ENCODE results near the gene TNP1. TPM values are rescaled to one million over a fixed set of nuclear protein-coding genes. Genes with fewer than 3 reads are reported as not detected.

TNP1 gene
- total and polyA plus RNA-seq, 2 experiments from 2014 or later, result not detected

GRCh38 chr2:216865658-216866057 lies 5.8 kb upstream of the TNP1 start:
- H3K9me3 ChIP-seq (ENCODE audit: low read depth), result no peaks in the 10 kb centered on the region
- H3K9me2 ChIP-seq (replicated peaks; ENCODE audit: insufficient read depth), result no peaks in the 10 kb centered on the region
- H3K27me3 ChIP-seq, result no peaks in the 10 kb centered on the region
- H3K79me2 ChIP-seq, result no peaks in the 10 kb centered on the region
- TF ChIP-seq EZH2 (IDR thresholded peaks at IDR 0.05; ENCODE audit: borderline replicate concordance) (no peak), CTCF (IDR thresholded peaks at IDR 0.05; ENCODE audit: poor library complexity) (no peak), EZH2phosphoT487 (IDR thresholded peaks at IDR 0.05; ENCODE audit: low read depth, severe bottlenecking, unreplicated experiment) (no peak)
- H3K36me3 ChIP-seq (replicated peaks; ENCODE audit: insufficient read depth, low read depth), result no peaks in the 10 kb centered on the region
- H2AFZ ChIP-seq, result no peak overlapping the region
- H3K27ac ChIP-seq, result no peak overlapping the region
- no peaks in the 10 kb centered on the region for H4K20me1 ChIP-seq (ENCODE audit: insufficient read depth, poor library complexity, severe bottlenecking)
- 96% methylated on average over 3 of the region's 3 CpGs for WGBS (ENCODE audit: low lambda C conversion rate, missing lambda C conversion rate)
- H3K4me1 ChIP-seq (ENCODE audit: insufficient read depth), result peaks cover 21% of the 10 kb centered on the region
- H3K4me2 ChIP-seq, result no peak overlapping the region
- no peak overlapping the region for H3K4me3 ChIP-seq
- no peak for DNase-seq (ENCODE audit: low spot score)

GRCh38 chr2:216863946-216864345 lies 4.1 kb upstream of the TNP1 start:
- DNase-seq (ENCODE audit: low spot score), result peak; percentile 61

GRCh38 chr2:216862628-216863398 lies 2.9 kb upstream of the TNP1 start:
- no peaks in the 10 kb centered on the region for H3K9me3 ChIP-seq (ENCODE audit: low read depth)
- no peak for TF ChIP-seq EZH2phosphoT487 (IDR thresholded peaks at IDR 0.05; ENCODE audit: low read depth, severe bottlenecking, unreplicated experiment)
- H3K4me3 ChIP-seq, result no peak overlapping the region
- H3K36me3 ChIP-seq (replicated peaks; ENCODE audit: insufficient read depth, low read depth), result no peaks in the 10 kb centered on the region
- peak overlapping the region; percentile 69 for H3K27ac ChIP-seq
- peaks cover 21% of the 10 kb centered on the region for H3K4me1 ChIP-seq (ENCODE audit: insufficient read depth)
- no peak overlapping the region for H3K4me2 ChIP-seq
- 81% methylated on average over 7 of the region's 8 CpGs for WGBS (ENCODE audit: low lambda C conversion rate, missing lambda C conversion rate)
- no peaks in the 10 kb centered on the region for H4K20me1 ChIP-seq (ENCODE audit: insufficient read depth, poor library complexity, severe bottlenecking)
- H3K79me2 ChIP-seq, result no peaks in the 10 kb centered on the region
- no peak for DNase-seq (ENCODE audit: low spot score)
- no peaks in the 10 kb centered on the region for H3K27me3 ChIP-seq
- no peaks in the 10 kb centered on the region for H3K9me2 ChIP-seq (replicated peaks; ENCODE audit: insufficient read depth)
- H2AFZ ChIP-seq, result no peak overlapping the region

More at GRCh38 chr2:216863946-216864345, 4.1 kb upstream of the TNP1 start:
- Histone ChIP-seq H3K4me2 (no peak overlapping the region), H3K36me3 (replicated peaks; ENCODE audit: insufficient read depth, low read depth) (no peaks in the 10 kb centered on the region), H4K20me1 (ENCODE audit: insufficient read depth, poor library complexity, severe bottlenecking) (no peaks in the 10 kb centered on the region), H3K9me3 (ENCODE audit: low read depth) (no peaks in the 10 kb centered on the region), H3K27ac (peak overlapping the region; percentile 71), H3K79me2 (no peaks in the 10 kb centered on the region), H3K27me3 (no peaks in the 10 kb centered on the region), H3K4me3 (no peak overlapping the region), H2AFZ (no peak overlapping the region), H3K4me1 (ENCODE audit: insufficient read depth) (peaks cover 21% of the 10 kb centered on the region), H3K9me2 (replicated peaks; ENCODE audit: insufficient read depth) (no peaks in the 10 kb centered on the region)
- 59% methylated on average over 4 of the region's 4 CpGs for WGBS (ENCODE audit: low lambda C conversion rate, missing lambda C conversion rate)
- TF ChIP-seq EZH2phosphoT487 (IDR thresholded peaks at IDR 0.05; ENCODE audit: low read depth, severe bottlenecking, unreplicated experiment) (no peak), CTCF (IDR thresholded peaks at IDR 0.05; ENCODE audit: poor library complexity) (no peak), EZH2 (IDR thresholded peaks at IDR 0.05; ENCODE audit: borderline replicate concordance) (no peak)

GRCh38 chr2:216860426-216861137 lies 718 bp upstream of the TNP1 start:
- Histone ChIP-seq H4K20me1 (ENCODE audit: insufficient read depth, poor library complexity, severe bottlenecking) (no peaks in the 10 kb centered on the region), H3K36me3 (replicated peaks; ENCODE audit: insufficient read depth, low read depth) (no peaks in the 10 kb centered on the region), H3K79me2 (no peaks in the 10 kb centered on the region), H2AFZ (no peak overlapping the region), H3K4me1 (ENCODE audit: insufficient read depth) (peaks cover 27% of the 10 kb centered on the region), H3K4me3 (no peak overlapping the region), H3K9me3 (ENCODE audit: low read depth) (no peaks in the 10 kb centered on the region), H3K27me3 (no peaks in the 10 kb centered on the region), H3K27ac (no peak overlapping the region), H3K9me2 (replicated peaks; ENCODE audit: insufficient read depth) (no peaks in the 10 kb centered on the region), H3K4me2 (no peak overlapping the region)
- 76% methylated on average over 2 of the region's 2 CpGs for WGBS (ENCODE audit: low lambda C conversion rate, missing lambda C conversion rate)
- DNase-seq (ENCODE audit: low spot score), result no peak
- TF ChIP-seq EZH2phosphoT487 (IDR thresholded peaks at IDR 0.05; ENCODE audit: low read depth, severe bottlenecking, unreplicated experiment) (no peak), CTCF (IDR thresholded peaks at IDR 0.05; ENCODE audit: poor library complexity) (no peak), EZH2 (IDR thresholded peaks at IDR 0.05; ENCODE audit: borderline replicate concordance) (no peak)

All from hepatocyte (in vitro differentiated cells).